Measurements from ENCODE around the gene ITPR1. TPM values are rescaled to one million over a fixed set of nuclear protein-coding genes. Genes with fewer than 3 reads are reported as not detected.

ITPR1 gene
- total RNA-seq, 2 donors from 2014 or later: 136 to 147 TPM

DNA sequence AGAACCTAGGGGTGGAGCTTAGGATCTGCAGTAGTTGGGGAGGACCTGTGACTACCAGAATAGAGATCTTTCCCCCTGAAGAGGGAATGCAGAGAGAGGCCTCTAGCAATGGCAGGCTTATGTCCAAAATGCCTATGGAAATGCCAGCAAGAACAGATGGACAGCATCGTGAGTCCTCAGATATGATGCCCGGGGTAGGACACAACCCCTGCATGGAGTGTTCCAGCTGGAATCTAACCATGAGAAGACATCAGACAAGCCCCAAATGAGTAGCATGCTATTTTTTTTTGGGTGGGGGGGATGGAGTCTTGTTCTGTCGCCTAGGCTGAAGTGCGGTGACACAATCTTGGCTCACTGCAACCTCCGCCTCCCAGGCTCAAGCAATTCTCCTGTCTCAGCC lies 111.5 kb downstream of the ITPR1 start:
- no peak for DNase-seq (ENCODE audit: low spot score)
- intact Hi-C loops (cut with DNase I): no loop called here

DNA sequence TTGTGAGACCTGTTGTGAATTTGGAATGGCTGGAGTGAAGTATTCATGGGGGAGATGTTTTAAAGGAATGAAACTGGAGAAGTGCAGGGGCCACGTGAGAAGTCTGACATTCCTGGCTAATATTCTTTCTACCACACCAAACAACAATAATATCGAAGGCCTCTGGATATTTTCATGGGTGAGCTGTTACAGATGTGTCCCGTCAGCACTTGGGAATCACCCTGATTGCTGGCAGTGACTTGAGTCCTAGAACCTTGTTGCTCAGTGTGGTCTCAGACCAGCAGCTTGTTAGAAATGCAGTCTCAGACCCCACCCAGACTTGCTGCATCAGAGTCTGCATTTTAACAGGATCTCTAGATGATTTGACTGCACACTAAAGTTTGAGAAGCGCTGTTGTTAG lies 113.8 kb downstream of the ITPR1 start:
- DNase-seq (ENCODE audit: low spot score): no peak
- intact Hi-C loops (cut with DNase I): no loop called here

DNA sequence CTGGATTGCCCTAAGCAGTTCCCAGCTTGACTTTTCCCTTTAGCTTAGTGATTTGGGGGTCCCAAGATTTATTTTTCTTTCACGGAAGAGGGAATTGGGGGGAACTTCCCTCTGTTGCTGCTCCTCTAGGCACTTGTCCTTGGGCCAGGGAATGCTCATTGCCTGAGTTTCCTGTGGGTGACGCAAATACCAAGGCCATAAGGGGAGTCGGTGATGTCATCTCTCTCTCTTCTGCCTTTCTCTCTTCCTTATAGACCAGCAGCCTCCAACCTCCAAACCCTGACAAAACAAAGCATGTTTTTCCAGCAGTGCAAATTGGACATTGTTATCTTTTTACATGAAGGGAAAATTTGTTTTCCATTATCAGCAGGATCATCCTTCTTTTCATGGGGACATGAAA lies 120.2 kb downstream of the ITPR1 start:
- intact Hi-C loops (cut with DNase I): no loop called here
- DNase-seq (ENCODE audit: low spot score): no peak

DNA sequence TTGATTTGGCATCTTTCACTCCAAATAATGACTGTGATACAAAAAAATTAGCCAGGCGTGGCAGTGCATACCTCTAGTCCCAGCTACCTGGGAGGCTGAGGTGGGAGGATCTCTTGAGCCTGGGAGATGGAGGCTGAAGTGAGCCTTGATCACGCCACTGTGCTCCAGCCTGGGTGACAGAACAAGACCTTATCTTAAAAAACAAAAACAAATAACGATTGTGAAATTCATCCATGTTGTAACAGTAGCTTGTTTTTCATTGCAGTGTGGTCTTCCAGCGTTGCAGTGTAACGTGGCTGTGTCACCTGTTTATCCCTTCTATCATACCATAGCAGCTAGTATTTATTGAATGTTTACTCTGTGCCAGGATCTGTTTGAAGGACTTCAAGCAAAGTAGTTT lies 120.9 kb downstream of the ITPR1 start:
- intact Hi-C loops (cut with DNase I): no loop called here
- no peak for DNase-seq (ENCODE audit: low spot score)

DNA sequence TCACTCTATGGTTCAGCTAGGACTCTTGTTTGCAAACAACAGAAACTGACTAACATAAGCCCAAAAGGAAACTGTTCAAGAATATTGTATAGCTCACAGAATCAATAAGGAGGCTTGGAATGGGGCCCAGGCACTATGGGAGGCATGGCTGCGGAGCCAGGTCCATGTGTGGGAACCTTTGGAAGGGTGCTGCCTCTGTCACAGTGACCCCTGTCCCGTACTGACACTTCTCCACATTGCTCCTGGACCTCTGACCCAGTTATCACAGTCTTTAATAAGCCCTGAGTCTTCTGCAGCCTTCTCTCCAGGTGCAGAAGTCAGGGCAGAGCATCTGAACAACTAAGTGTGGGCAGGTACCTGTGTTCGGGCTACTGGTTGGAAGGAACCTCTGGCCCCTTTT lies 121.8 kb downstream of the ITPR1 start:
- intact Hi-C loops (cut with DNase I): no loop called here
- DNase-seq (ENCODE audit: low spot score): no peak

DNA sequence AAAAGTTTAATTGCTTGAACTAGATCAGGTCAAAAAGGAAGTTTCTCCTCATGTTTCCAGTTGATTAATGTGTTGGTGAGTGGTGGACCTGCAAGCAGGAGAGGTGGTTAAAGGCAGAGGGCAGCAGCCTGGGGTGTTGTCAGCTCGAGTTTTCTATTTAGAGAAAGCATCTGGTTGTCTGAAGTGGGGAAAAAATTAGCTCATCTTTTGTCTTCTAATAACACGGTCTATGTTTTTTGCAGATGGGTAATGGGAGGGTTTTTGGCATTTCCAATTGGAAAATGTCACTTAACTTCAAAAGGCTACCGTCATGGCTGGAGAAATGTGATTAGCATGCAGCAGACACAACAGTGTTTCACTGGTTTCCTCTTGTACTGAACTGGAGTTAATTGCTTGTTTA lies 122.6 kb downstream of the ITPR1 start:
- DNase-seq (ENCODE audit: low spot score): no peak

DNA sequence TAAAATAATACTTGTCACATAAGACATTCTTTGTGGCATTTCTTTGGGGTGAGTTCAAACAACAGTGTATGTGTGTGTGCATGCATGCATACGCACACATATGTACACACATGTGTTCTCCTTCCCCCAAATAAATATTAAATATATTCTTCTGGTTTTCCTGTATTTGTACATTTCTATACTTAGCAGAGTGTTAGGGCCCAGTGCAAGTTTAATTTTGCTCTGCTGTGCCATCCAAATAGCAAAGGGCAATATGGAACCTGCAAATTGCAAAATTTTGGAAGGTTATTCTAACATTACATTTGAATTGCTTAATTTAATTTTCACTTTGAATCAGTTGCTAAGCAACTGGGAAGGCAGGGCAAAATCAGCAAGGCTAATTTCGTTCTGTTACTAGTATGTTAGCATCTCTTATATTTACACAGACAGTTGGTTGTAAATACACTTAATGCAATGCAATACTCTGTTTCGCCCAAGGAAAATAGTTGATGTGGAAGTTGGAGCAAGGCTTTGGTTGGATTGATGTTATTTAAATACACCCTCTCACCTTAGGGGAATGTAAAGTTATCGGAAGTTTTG lies 130.4 kb downstream of the ITPR1 start:
- intact Hi-C loops (cut with DNase I): no loop called here
- DNase-seq (ENCODE audit: low spot score): no peak

More for the DNA sequence above, 122.6 kb downstream of the ITPR1 start:
- intact Hi-C loops (cut with DNase I): no loop called here

DNA sequence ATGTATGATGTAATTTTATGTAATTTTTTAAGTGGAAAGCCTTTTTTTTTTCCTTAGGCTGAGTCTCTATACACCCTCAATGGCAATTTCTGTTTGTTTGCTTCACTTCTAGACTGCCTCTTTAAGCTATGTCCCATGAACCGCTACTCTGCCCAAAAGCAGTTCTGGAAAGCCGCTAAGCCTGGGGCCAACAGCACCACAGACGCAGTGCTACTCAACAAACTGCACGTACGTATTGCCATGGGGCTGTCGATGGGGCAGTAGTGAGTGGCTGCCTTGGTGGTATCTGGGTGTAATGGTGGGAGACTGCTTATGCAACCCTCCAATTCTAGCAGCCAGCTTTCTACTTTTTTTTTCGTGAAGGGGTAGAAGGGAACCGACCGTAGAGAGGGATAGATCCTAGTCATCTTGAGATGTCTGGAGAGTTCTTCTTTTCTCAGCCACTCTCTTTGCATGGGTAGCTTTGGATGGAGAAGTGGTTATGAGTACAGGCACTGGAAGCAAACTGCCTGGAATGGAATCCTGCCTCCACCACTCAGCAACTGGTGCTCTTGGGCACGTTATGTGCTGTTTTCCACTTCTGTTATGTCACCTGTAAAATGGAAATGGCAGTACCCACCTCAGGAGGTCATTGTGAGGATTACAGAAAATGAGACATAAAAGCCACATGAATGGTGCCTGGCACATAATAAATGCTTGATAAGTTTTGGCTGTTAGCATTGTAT lies 134.7 kb downstream of the ITPR1 start:
- intact Hi-C loops (cut with DNase I): no loop called here
- DNase-seq (ENCODE audit: low spot score): no peak

DNA sequence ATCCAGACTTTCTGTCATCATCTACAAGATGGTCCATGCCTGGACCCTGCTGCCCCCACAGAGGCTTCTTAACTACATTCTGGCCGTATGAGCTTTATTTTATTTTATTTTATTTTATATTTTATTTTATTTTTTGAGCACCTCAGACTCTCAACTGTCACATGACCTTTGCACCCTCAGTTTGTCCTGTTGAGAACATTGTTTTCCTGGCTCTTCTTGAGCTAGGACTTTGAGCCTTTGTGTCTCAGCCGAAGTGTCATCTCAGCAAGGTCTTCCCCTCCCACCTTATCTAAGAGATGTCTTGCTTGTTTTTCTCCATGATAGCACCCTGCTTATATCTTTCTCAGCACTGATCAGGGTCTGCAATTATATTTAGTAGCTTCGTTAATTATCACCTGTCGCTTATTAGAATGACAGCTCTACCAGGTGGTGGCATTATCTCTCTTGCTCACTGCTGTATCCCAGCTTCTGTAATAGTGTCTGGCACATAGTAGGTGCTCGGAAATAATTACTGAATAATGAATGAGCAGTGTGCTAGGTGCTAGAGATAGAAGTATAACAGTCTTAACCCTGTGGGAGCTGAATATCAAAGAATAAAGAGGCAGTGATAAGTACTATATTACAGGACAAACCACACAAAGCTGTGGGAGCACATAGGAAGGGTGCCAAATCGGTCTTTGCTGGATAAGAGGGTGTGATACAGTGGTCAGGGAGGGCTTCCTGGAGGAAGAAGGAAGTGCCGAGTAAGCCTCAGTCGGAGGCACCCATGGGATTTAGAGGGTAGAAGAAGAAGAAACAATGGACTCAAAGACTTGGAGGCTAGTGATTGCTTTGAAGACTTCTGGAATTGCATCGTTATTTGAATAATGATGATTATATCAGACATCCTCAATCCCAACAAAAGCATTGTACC lies 136.2 kb downstream of the ITPR1 start:
- intact Hi-C loops (cut with DNase I): loop anchor here in 1 of 2 donors (5.0 kb wide), 1 partner anchor 277 kb away; no protein-coding TSS in a partner anchor
- no peak for DNase-seq (ENCODE audit: low spot score)

DNA sequence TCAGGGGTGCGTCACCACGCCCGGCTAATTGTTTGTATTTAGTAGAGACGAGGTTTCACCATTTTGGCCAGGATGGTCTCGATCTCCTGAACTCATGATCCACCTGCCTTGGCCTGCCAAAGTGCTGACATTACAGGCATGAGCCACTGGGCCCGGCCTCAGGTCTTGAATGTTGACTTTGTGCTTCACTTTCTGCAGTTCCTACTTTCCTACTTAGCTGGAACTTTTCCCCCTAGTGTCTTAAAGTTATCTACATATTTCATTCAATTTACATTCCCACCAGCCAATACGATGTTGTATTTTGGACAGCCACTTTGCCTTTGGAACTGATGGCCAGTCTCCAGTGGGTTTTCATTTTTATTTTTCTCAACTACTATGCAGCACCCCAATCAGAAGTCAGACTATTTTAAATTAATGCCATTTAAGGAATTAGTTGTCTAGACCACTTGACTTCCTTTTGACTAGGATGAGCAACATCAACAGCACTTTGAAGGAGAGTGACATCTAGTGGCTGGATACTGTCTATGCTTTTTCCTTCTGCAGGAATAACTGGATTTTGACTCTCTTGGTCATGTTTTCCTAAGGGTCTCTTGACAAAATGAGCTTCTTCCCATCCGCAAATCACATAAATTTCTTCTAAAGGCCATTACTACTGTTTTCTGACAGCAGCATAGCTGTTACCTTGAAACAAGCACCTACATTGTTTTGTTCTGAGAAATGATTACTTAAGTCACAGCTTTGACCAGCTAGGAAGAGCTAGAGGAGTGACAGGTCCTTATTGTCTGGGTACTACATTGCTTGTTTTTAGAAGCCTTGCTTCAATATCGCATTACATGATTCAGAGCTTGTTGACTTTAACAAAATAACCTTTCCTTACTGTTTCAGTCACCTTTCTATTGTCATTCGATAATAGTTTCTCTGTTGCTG lies 140.2 kb downstream of the ITPR1 start:
- no peak for DNase-seq (ENCODE audit: low spot score)
- intact Hi-C loops (cut with DNase I): loop anchor here in 1 of 2 donors (5.0 kb wide), 1 partner anchor 281 kb away; no protein-coding TSS in a partner anchor

DNA sequence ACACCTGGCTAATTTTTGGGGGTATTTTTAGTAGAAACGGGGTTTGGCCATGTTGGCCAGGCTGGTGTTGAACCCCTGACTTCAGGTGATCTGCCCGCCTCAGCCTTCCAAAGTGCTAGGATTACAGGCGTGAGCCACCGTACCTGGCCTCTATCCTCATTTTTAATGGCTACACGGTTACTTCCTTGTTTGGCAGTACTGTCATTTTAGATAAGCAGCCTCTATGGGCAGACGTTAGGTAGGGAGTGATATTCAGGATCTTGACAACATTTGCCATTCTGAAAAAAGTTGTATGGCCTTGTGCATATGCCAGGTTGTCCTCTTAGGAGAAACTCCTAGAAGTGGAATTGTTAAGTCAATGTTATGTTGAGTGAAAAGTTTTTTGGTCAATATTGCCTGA lies 141.7 kb downstream of the ITPR1 start:
- intact Hi-C loops (cut with DNase I): loop anchor here in 1 of 2 donors (5.0 kb wide), 1 partner anchor 283 kb away; no protein-coding TSS in a partner anchor
- no peak for DNase-seq (ENCODE audit: low spot score)

DNA sequence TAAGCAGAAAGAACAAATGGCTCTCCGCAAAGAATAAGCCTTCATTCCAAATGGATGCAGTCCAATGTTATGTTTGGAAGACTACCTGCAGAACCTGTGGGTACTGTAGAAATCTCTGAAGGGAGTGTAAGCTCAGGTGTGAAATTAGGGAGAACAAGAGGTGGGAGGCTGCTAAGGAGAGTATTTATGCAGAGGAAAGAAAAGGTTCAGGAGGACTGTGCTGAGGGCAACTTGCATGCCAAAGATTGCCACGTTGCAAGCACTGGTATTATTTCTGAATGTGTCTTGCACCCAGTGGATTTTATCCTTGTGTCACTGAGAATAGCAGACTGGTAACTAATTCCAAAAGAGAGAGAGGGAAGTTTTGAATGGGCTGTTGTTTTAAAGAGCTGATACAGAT lies 144.1 kb downstream of the ITPR1 start:
- no peak for DNase-seq (ENCODE audit: low spot score)

DNA sequence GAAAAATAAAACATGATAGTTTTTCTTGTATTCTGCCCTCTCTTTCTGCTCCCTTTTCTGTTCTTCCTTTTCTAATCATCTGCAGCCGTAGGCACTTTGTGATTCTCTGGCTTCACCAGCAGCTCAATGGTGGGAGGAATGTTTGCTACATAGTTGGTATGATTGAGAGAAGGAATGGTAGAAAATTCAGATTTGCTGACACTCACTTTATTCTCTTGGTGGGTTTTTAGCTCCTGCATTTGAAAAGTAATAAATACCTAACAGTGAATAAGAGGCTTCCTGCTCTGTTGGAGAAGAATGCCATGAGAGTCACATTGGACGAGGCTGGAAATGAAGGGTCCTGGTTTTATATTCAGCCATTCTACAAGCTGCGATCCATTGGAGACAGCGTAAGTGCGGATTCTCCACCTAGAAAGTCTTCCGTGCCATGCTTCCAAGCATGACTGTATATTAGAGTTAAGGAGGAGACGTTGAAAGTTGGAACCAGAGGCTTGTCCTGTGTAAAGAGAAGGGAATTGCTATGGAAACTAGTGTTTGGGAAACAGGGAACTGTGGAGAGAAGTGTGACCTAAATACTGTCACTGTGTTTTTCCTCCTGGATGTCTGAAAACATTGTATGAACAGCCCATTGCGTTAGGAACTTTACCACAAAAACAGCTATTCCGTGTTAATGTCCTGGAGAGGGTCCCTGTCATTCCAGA lies 148.9 kb downstream of the ITPR1 start:
- intact Hi-C loops (cut with DNase I): loop anchor here in 1 of 2 donors (10.0 kb wide), 1 partner anchor 287 kb away; no protein-coding TSS in a partner anchor
- DNase-seq (ENCODE audit: low spot score): no peak

More for the DNA sequence above, 144.1 kb downstream of the ITPR1 start:
- intact Hi-C loops (cut with DNase I): no loop called here

DNA sequence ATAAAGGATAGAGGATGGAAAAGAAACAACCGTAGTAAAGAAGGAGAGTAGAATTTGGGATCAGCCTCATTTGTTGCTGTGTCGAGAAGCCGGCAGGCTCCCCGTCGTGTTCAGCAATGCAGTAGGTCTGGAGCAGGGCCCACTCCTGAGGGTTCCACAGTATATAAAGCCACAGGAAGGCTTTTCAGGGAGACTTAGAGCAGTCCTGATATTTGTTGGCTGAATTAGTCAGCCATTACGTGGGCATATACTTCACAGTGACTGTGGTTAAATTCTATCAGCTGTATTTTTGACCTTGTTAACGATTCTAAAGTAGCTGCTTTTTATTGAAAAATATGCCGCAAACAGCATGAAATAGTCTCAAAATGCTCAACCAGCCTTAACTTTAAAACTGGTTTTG lies 149.5 kb downstream of the ITPR1 start:
- intact Hi-C loops (cut with DNase I): loop anchor here in 1 of 2 donors (10.0 kb wide), 1 partner anchor 288 kb away; no protein-coding TSS in a partner anchor
- DNase-seq (ENCODE audit: low spot score): no peak

DNA sequence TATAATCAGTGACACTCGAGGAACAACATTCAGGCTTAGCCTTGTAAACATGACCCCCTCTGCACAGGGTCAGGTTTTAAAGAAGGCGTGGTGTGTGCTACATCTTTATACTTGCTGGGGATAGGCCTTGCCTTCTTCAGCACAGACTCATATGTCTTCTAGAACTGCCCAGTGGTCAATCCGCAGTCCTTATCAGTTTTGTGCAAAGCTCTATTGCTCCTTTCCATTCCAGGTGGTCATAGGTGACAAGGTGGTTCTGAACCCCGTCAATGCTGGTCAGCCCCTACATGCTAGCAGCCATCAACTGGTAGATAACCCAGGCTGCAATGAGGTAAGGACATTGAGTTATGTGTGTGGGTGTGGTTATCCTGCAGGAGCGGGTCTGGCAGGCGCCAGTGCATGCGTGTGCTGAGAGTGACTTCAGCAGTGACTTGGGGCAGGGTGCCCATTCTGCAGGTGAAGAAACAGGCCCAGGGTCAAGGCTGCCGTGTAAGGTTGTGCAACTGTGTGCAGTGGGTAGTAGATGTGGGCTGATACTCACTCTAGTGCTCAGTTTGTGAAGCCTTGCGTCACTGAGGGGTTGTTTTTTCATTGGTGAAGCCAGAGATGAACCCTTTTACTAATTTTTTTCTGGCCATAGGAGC lies 150.9 kb downstream of the ITPR1 start:
- intact Hi-C loops (cut with DNase I): loop anchor here in 1 of 2 donors (10.0 kb wide), 1 partner anchor 289 kb away; no protein-coding TSS in a partner anchor

DNA sequence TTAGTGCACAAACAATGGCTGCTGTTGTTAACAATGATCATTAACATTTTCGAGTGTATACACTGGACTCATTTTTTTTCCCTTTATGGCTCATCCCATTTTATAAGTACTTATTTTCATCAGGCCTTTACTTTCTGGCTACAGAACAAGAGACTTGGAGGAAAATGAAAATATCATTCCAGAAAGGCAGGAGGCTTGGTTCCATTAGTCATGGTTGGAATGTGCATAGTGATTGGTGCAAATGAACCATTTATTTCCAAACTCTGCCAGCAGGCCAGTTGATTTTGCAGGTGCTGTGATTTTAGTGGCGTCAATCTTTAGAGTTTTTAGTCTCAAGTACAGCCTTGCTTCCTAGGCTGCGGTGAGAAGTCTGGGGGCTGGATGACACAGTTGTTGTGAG lies 151.8 kb downstream of the ITPR1 start:
- DNase-seq (ENCODE audit: low spot score): no peak
- intact Hi-C loops (cut with DNase I): loop anchor here in 1 of 2 donors (10.0 kb wide), 1 partner anchor 290 kb away; no protein-coding TSS in a partner anchor

More for the DNA sequence above, 150.9 kb downstream of the ITPR1 start:
- DNase-seq (ENCODE audit: low spot score): no peak

DNA sequence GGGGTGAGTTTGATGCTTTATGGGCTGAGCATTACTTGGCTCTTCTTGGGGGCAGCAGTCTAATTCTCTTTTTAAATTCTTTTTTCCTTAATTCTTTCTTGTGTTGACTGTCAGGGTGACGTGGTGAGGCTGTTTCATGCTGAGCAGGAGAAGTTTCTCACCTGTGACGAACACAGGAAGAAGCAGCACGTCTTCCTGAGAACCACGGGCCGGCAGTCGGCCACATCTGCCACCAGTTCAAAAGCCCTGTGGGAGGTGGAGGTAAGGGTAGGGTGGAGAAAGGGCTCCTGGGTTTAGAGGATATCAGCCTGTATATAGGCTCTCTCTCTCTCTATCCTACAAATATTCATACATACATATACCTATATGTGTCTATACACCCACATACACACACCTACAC lies 152.3 kb downstream of the ITPR1 start:
- intact Hi-C loops (cut with DNase I): loop anchor here in 1 of 2 donors (10.0 kb wide), 1 partner anchor 291 kb away; no protein-coding TSS in a partner anchor
- DNase-seq (ENCODE audit: low spot score): no peak
